ENCODE data around the gene AMPH.

DNA sequence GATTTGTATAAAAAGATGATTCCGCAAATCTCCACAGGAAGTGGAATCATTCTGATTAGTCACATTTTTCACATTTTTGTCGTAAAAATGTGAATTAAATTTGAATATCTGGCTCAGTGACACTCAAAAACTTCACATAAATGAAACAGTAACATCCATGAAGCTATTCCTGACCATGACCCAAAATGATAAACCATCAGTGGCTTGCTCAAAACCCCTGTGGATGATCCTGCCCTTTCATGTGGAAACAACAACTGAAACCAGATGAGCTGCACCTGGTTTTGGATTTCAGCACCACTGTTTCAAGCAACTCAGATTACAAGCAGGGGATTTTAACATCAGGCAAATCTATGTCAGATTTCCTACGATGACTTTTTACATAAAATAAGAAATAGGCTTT is 80.3 kb downstream of the AMPH start:
- TF ChIP-seq POLR2A (IDR thresholded peaks at IDR 0.05), result no peak
- TF ChIP-seq, protein P1, sequence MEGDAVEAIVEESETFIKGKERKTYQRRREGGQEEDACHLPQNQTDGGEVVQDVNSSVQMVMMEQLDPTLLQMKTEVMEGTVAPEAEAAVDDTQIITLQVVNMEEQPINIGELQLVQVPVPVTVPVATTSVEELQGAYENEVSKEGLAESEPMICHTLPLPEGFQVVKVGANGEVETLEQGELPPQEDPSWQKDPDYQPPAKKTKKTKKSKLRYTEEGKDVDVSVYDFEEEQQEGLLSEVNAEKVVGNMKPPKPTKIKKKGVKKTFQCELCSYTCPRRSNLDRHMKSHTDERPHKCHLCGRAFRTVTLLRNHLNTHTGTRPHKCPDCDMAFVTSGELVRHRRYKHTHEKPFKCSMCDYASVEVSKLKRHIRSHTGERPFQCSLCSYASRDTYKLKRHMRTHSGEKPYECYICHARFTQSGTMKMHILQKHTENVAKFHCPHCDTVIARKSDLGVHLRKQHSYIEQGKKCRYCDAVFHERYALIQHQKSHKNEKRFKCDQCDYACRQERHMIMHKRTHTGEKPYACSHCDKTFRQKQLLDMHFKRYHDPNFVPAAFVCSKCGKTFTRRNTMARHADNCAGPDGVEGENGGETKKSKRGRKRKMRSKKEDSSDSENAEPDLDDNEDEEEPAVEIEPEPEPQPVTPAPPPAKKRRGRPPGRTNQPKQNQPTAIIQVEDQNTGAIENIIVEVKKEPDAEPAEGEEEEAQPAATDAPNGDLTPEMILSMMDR (IDR thresholded peaks at IDR 0.05), result no peak
- no peak for TF ChIP-seq POLR2AphosphoS5 (IDR thresholded peaks at IDR 0.05)
